ENCODE measurements around the gene CD1D.
A peak's percentile ranks its signal among the peaks of the same experiment; 100 is the strongest.
"Not testable (repeated sequence)": the region's sequence is repeated elsewhere in the genome, so short reads cannot be mapped to it uniquely, and the experiment has no call there.

The CD1D gene

DNA sequence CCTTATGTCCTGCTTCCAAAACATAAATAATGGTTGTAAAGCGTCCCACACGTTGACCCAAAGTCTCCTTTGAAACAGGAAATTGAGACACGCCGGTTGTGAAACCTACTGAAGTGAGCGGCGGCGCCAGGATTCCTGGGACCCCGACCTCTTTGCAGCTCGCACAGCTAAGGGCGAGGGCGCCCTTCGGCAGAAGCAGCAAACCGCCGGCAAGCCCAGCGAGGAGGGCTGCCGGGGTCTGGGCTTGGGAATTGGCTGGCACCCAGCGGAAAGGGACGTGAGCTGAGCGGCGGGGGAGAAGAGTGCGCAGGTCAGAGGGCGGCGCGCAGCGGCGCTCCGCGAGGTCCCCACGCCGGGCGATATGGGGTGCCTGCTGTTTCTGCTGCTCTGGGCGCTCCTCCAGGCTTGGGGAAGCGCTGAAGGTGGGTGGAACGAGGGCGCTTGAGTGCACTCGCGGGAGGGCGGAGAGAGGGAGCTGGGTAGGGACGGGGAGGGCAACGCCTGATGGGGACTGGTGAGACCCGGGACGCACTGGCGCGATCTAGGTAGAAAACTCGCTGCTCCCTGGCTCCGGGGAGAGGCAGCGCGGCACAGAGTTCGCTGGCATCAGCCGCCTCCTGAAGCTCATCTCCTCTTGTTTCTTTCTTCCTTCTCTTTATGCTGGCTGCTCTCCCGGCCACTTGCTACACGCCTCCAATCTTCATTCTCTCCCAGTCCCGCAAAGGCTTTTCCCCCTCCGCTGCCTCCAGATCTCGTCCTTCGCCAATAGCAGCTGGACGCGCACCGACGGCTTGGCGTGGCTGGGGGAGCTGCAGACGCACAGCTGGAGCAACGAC, at the start of gene CD1D:
Gene CD1D, plus strand, starts transcription at position 155 of the 836 bp plus-strand sequence. Its CDS starts 207 bp downstream, at position 362.
- DNase-seq = peak; percentile 53

DNA sequence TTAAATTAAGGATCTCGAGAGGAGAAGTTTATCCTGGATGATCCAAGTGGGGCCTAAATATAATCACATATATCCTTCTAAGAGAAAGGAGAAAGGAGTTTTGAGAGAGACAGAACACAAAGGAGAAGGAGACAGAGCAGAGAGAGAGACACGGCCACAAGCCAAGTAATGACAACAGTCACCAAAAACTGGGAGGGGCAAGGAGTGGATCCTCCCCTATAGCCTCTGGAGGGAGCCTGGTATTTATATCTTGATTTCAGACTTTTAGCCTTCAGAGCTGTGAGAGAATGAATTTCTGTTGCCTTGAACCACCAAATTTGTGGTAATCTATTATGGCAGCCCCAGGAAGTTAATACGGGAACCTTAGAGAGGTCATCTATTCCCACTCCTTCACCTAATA, 49.5 kb upstream of the CD1D start:
- DNase-seq = no peak

DNA sequence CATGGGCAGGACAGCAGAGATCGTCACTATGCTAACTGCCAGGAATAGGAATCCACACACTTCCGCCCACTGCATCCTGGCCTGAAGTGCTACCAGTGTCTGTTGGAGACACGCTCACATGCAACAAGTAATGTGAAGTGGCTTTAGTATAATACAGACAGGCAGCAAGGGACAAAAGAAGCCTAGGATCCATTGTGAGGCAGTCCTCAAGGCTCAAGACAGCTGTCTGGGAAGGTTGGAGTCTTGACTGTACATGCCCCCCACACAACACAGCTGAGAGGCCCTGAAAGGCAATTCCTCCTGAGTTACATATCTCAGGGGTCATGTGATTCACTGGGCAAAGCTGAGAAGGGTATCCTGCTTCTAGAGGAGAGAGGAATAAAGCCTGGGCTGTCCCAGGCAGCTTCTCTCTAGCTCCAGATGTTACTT, 39.9 kb upstream of the CD1D start:
- DNase-seq = no peak

DNA sequence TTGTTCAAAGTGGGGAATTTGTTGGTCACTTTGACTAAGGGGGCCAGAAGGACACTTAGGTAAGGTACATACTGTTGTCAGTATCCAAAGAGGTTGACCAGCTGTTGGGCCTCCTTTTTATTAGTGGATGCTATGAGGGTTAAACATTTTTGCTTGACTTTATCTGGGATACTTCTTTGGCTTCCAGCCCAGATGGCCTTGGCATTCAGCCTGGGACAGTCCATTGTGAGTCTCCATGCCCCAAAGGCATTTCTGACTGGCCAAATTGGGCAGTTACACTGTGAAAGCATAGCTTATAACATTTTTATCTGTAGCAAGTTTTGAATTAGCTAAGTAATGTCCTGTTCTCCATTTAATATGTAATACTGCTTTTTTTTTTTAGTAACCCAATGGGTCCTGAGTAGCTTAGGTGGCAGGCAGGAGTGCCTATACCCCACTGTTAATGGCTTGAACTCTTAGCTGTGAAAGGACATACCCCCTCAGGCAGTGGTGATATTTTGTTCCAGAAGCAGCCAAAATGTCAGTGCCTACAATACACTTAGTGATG, 35.4 kb upstream of the CD1D start:
- DNase-seq = no peak

DNA sequence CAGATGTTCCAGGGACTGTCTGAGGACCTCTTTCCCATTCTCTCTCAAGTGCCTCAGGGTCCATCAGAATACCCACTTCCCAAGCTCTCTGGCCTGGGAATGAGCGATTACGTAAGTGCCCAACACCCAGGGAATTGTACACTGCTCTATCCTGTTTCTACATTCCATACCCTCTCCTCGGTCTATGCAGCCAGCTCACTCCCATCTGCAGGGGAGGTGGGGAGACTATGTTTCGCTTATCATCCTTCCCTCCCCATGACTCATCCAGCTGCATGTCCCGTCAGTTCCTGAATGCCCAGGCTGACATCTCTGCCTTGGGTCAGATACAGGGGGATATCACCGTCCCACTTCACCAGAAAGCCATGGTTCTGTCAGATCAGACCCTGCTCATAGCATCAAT, 34.5 kb upstream of the CD1D start:
- DNase-seq = no peak

DNA sequence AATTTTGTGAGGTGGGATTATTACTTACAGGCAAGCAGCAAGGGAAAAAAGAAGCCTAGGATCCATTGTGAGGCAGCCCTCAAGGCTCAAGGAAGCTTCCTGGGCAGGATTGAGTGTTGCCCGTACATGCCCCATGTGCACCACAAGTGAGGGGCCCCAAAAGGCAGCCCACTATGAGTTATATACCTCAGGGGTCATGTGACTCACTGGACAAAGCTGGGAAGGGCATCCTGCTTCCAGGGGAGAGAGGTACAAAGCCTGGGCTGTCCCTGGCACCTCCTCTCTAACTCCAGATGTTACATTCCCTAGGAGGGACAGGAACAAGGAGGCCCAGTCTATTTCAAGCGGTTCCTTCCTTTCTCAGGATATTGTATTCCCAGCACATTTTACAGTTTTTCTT, 34.0 kb upstream of the CD1D start:
- no peak for DNase-seq

DNA sequence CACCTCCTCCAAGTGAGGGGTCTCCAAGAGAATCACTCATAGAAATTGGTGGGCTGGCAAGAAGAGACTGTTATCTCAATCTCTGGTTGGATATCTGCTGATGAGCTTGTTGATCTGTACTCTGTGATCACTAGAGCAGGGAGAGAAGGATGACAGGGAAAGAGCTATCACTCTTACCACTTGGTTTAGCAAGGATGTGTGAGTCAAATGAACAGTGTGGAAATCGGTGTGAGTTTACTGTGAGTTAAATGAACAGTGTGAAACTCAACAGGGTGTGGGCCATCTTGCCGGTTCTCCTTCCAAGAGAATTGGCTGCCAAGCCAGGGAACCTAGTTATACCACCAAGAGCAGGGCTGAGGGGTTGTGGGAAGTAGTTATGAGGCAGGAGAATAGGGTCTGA, 33.3 kb upstream of the CD1D start:
- DNase-seq = peak; percentile 85

DNA sequence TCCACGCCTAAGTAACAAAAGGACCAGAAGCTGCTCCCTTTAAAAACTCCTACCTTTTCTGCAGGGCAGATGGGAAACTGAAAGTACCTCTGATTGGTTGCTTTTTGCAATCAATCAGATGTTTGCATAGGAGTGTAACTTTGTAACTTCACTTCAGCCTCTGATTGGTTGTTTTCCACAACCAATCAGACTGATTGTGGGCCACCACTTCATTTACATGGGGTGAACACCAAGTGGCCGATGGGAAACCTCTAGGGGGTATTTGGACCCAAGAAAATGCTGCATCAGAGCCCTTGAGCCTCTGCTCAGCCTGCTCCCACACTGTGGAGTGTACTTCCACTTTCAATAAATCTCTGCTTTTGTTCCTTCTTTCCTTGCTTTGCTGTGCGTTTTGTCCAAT, 32.8 kb upstream of the CD1D start:
- peak; percentile 83 for DNase-seq

DNA sequence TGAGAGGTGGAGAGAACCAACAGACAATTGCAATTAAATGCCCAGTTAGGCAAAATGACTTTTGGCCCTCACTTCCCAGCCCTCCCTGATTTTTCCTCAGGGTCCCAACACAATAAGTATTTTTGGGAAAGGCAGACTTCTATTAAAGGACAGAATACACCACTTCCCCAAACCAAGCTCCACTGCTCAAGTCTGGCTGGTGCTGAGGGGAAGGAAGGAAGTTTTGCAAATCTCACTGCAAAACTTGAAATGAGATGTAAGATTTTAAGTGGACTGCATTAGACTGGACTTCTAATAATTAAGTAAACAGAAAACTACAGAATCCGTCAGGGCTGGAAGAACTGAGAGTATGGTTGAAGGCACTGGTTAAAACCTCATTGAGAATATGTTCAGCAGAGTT, 32.2 kb upstream of the CD1D start:
- DNase-seq = peak; percentile 62

DNA sequence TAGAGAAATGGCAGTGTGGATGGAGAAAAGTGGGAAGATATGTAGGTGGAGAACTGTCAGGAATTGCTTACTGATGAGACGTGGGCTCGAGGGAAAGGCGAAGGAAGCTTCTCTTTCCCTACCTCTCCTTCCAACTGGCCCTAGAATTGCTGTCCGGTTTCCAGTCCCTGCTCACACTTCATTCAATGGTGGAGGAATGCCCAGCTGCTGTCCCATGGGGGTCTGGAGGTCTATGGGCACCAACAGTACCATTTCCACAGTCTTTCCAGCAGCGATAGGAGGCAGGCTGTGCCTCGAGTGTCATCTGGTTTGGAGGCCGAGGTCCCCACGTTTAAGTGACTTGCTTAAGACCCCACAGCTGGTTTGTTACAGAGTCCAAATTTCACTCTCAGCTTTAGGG, 31.5 kb upstream of the CD1D start:
- no peak for DNase-seq

DNA sequence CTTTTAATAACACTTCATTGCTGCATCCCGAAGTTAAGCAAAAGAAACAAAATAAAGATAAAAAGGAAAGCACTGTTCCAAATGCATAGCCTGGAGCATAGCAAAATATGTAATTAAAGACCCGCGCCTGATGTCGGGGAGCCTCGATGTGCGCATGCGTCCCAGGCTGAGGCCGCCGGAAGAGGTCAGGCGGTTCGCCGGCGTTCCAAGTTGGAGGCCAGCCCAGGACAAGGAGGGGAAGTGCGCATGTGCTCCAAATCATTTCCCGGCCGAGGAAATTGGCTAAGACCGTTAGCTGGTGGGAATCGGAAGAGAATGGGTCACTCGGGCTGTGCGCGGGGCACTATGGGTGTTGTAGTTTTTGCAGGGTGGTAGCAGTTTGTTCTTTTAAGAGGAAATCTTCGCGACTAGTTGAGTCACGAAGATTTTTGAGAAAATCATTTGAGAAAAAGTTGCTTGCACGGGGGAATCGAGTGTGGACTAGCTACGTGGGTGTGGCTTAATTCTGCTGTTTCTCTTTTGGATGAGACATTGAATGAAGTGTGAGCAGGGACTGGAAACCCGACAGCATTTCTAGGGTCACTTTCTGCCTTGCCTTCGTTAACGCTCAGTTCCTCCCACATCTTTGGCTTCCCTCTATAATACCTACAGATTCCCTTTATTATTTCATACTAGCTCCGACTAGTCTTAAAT, 31.0 kb upstream of the CD1D start:
- DNase-seq = peak; percentile 97

DNA sequence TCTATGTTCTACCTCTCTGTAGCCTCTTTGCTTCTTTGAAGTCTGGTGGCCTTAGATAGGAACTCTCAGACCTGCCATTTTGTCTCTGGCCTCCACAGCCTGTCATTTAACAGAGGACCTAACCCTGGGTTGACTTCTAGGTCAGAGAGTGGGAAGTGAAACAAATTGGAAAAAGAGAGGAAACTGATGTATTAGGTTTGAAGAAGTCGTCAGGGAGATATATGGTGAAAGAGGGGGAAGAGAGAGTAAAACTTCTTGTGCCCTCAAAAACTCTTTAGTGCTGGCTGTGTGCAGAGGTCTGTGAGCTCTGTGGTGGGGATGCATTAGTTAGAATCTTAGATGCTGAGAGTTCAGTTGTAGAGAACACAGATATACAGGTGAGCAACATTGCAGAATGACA, 30.2 kb upstream of the CD1D start:
- peak; percentile 93 for DNase-seq

DNA sequence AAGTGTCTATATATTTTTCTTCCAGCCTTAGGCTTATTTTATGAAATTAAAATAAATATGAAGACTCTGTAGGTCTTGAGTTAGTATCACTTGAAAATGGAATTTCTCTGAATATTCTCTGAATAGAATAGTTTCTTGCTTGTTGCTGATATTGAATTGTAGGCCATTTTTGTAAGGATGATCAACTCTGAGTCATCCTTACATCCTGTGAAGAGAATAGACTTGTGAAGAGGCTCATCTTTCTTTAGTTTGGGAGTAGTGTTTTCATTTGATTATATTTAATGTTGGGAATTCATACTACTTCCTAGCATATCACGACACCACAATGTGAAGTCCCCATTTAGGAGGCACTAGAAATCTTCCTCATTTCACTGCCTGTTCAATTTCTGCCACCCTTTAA, 27.5 kb upstream of the CD1D start:
- DNase-seq = no peak

DNA sequence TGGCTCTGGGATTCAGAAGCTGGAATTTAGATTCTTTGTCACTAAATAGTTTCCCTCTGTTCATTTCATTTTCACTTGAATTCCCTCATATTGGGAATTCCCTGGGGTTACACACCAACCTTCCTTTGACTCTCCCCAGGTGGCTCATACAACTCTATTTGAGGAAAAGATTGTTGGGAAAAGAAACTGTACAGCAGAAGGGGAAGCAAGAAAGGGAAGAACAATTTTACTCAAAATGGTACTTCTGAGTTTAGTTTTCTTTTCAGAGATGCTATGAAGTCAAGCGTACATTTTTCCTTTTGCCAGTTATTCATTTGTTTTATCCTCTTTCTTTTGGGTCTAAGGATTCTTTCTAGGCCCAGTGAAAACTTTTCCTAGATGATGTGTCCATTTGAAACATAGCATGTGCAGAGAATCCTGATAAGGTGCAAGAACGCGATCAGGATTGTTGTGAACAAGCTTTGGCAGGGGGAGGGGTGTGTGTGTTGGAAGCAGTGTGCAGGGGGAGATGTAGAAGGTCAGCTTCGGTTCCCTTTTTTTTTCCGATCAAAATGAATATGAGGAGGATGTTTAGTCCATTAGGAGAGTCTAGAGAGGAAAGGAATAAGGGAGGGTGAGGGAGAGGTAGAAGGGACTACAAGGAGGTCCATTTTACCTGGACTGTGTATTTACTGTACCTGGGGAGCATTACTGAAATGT, 26.8 kb upstream of the CD1D start:
- DNase-seq = peak; percentile 82

DNA sequence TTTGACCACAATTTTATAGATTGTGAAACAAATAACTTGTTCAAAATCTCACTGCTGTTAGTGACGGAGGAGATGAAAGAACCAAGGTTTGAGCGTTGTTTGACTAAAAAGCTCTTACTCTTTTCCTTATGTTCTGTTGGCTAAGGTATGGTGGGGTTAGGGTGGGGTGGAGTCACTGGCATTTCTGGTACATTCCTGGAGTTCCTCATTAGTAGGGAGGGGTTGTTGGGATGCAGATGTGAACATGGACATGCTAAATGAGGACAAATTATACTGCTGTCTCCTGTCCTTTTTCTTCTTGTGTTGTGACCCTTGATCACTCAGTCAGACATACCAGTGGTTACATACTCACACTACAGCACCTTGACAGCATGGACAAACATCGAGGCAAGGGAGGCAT, 26.2 kb upstream of the CD1D start:
- no peak for DNase-seq

DNA sequence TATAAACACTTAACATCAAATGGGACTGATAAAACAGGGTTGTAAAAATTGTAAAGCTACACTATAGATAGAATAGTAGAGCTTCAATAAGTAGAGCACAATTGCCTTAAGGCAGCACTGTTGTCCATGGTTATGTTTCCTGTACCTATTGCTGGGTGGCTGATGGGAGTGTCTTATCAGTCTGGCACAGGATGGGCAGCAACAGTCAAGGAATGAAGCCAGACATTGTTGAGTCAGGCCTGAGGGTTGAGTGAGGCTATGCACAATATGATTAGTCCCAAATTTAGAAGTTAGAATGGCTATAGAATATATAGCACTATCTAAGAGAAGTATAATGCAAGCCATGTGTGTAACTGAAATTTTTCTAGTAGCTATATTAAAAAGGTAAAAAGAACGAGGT, 25.0 kb upstream of the CD1D start:
- DNase-seq = no peak

DNA sequence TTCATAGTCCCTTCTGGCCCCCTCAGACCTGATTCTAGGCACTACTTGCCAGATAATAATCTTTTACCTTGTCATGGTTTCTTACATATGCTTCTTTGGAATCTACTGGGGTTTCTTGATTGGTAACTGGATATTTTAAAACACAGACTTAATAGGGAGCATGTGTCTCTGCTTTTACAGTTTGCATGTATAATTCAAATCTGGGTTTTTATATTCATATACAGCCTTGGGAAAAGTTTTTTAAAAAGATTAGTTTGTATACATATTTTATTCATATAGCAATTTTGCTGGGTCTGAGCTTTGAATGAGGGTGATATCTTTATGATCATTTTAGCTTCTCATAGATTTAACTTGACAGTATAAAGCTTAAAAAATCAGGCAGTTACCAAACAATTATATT, 21.1 kb upstream of the CD1D start:
- DNase-seq = no peak

DNA sequence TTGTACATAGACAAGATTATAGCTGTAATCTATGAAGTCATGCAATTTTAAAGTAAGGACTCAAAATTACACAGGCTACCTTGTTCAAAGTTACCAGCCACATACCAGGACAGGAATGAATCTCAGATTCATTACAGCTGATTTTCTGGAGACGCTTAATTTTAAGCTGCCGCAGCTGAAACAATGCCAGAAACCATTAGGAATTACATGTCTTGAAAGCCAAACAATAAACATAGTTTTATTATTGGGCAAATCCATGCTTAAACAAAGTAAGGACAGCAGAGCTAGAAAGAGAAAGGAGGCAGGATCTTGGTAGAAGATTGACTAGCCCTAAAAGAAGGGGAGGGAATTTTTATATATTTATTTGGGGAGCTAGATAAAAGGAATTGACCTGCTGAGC, 19.2 kb upstream of the CD1D start:
- DNase-seq = no peak

DNA sequence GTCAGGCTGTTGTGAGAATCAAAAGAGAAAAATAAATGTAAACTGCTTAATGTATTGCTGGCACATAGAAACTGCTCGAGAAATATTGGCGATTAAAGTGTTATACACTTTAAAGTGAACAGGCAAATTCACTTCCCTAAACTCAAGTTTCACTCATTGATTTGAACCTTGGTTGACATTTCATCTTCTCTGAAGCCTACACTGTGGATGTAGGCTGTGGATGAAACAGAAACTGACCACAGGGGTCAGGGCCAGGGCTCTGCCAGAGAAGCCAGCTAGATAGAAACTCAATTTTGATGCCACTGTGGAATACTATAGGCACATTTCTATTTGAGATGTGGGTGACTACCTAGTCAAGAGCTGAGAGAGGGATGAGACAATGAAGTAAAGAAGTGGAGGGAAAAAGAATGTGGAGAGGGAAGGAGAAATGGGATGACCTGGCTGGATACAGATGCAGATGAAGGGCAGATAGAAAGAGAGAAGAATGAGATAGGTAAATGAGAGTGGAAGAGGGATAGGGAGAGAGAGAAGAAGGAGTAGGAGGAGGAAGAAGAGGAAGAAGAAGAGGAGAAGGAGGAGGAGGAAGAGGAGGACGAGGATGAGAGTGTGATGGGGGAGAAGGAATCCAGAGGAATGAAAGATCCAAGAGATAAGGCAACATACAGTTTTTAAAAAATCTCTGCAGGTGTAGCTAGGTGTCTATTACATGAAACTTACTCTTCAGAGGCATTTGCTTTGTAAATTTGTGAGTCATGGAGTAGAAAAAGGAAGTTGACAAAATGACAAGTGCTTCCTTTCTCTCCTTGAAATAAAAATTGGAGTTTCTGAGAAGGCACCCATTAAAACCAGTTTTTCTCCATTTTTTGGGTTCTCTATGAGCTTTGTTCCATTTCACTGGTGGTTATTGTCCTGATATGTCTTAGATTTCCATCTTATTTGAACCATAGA, 17.4 kb upstream of the CD1D start:
- peak; percentile 82 for DNase-seq

DNA sequence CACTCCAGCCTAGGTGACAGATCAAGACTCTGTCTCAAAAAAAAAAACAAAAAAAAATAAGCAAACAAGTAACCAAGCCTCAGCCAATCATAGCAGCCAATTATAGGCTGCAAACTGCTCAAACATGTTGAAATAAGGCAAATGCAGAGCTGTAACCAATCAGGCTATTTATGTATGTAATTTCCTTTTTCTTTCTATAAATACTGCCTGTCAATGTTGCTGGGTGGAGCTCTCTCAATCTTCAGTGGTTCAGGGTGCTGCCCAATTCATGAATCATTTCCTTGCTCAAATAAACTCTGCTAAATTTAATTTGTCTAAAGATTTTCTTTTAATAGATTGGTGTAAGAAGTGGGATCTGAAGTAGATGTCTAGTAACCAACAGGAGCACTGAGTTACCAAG, 11.6 kb upstream of the CD1D start:
- no peak for DNase-seq

DNA sequence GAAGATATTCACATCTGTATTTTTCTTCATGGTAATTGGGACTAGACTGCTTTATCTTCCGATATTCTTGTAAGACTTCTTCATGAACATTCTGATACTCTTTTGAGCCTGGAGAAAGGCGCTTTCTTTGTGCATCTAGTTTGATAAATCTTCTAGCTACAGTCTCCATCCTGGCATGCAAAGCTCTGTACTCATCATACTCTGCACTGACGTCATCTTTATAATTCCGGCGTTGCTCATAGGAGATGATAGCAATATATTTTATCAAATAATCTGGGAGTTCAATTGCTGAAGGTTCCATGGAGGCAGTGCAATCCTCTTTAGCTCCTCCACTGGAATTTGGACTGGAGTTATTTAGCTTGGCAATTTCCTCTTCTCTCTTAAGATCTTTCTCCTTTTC, 4.8 kb upstream of the CD1D start:
- not testable (repeated sequence) for DNase-seq

DNA sequence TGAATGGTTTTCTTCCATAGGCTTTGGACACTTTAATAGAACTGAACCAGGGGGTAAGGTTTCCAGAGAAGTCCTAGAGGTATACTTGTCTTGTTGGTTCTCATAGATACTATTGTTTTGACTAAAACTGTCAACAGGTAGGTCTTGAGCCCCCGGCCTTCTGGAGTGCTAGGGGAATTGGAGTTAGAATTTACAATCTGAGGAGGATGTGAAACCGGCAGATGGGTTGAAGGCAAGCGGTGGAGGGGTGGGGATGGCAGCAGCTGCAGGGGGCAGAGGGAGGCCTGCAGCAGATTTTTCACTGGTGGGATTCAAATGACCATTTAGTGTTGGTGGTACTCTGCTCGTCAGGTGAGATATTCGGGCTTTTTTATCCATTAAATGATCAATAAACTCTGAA, 4.3 kb upstream of the CD1D start:
- DNase-seq = no peak
